Esophagus squamous epithelium (tissue), 5 donors: Measurements from ENCODE around the gene PAF1. TPM values are rescaled to one million over a fixed set of nuclear protein-coding genes. Genes with fewer than 3 reads are reported as not detected.
A peak's percentile ranks its signal among the peaks of the same experiment; 100 is the strongest.

ENCODE experiments used
- DNase-seq: peaks from one replicate; lab custom pipeline; 2025; lab: John Stamatoyannopoulos, UW
- H3K27ac ChIP-seq, 4 donors: fragments of 200-600 bp; sonication (generic); one replicate each; pipeline ENCODE4 v1.5.1; 2016 to 2019; ENCODE audit warnings: mild to moderate bottlenecking in 1 of 4
- H3K27me3 ChIP-seq, 4 donors: fragments of 200-600 bp; sonication (generic); 1 replicate in 3 of 4; 2 replicates in 1 of 4; pipeline versions ENCODE4 v1.5.1 to v1.6.0; 2017 to 2021; ENCODE audit warnings: antibody characterized with exemption in 1 of 4
- H3K36me3 ChIP-seq, 3 donors: fragments of 200-600 bp; sonication (generic); one replicate each; pipeline ENCODE4 v1.5.1; 2016 to 2019
- H3K4me1 ChIP-seq, 3 donors: fragments of 200-600 bp; sonication (generic); one replicate each; pipeline ENCODE4 v1.5.1; 2017 to 2019
- H3K4me3 ChIP-seq, 4 donors: fragments of 200-600 bp; sonication (generic); 1 replicate in 3 of 4; 2 replicates in 1 of 4; pipeline ENCODE4 v1.5.1; 2016 to 2019; ENCODE audit warnings: mild to moderate bottlenecking in 2 of 4, moderate library complexity in 1 of 4
- H3K9me3 ChIP-seq, 3 donors: fragments of 200-600 bp; sonication (generic); one replicate each; pipeline ENCODE4 v1.5.1; 2016 to 2019
- CTCF ChIP-seq, 6 experiments: fragments of 450-650 bp in 4 of 6; fragments of 200-600 bp in 2 of 6; sonication (generic) in 2 of 6; IDR thresholded peaks; one replicate each; pipeline ENCODE4 v1.5.1; 2016 to 2019; ENCODE audit warnings: antibody characterized with exemption in 6 of 6, mild to moderate bottlenecking in 4 of 6, moderate library complexity in 4 of 6
- POLR2A ChIP-seq, 4 donors: fragments of 450-650 bp; IDR thresholded peaks; one replicate each; pipeline ENCODE4 v1.6.1; 2017; ENCODE audit warnings: antibody characterized with exemption in 4 of 4, mild to moderate bottlenecking in 4 of 4, moderate library complexity in 3 of 4
- WGBS, 2 donors: methylation state at CpG; one replicate each; pipeline ENCODE4 v1.1.5; 2018; 5-methylcytosine and 5-hydroxymethylcytosine counted together
- intact Hi-C: fragments of 100-400 bp; cut with DNase I; formaldehyde crosslinking; loops from one replicate; pipeline ENCODE4 v1.15.0; 2022
- total RNA-seq, 4 donors: library from RNA; depleted of rRNA; stranded (reverse); fragments of >200 nt; gene quantifications; one replicate each; pipeline ENCODE4 v1.1.0, GENCODE V29; 2016
- donor health status: DM: yes; HTN: yes; CAD: no.

Gene PAF1
- total RNA-seq, 4 donors from 2014 or later, result 35.4 to 53.6 (median 38.1) TPM

- Histone ChIP-seq H3K27me3 (no peaks in the 10 kb centered on the region), H3K4me3 (no peak overlapping the region), H3K9me3 (no peaks in the 10 kb centered on the region), H3K4me1 (peaks cover 0 to 56% (median 6%) of the 10 kb centered on the region in 3 donors), H3K36me3 (peaks cover 7 to 99% (median 22%) of the 10 kb centered on the region in 3 donors), H3K27ac (peak overlapping the region in 2 of 4 donors; percentile 52 to 76)
- TF ChIP-seq CTCF (IDR thresholded peaks at IDR 0.05) (no peak), POLR2A (IDR thresholded peaks at IDR 0.05) (no peak)
- 100% methylated on average over 1 of the region's 1 CpG for WGBS, 2 donors
- intact Hi-C loops, result no loop called here
- no peak for DNase-seq
Observed at GRCh38 chr19:39365531-39365930, 25.4 kb downstream of the PAF1 start.

- WGBS, 2 donors, result 53 to 54% methylated on average over 2 to 3 of the region's 5 CpGs
- Histone ChIP-seq H3K4me3 (no peak overlapping the region), H3K4me1 (peaks cover 0 to 51% (median 6%) of the 10 kb centered on the region in 3 donors), H3K9me3 (no peaks in the 10 kb centered on the region), H3K27me3 (no peaks in the 10 kb centered on the region), H3K27ac (peak overlapping the region; percentile 40 to 88 (median 77)), H3K36me3 (peaks cover 7 to 99% (median 17%) of the 10 kb centered on the region in 3 donors)
- intact Hi-C loops, result no loop called here
- TF ChIP-seq POLR2A (IDR thresholded peaks at IDR 0.05), result no peak
- TF ChIP-seq CTCF (IDR thresholded peaks at IDR 0.05), result no peak
- no peak for DNase-seq
Observed at GRCh38 chr19:39363901-39364457, 26.9 kb downstream of the PAF1 start.

GRCh38 chr19:39362682-39363657 is 27.9 kb downstream of the PAF1 start:
- no peak for DNase-seq
- 63 to 69% methylated on average over 5 of the region's 6 CpGs for WGBS, 2 donors
- H3K9me3 ChIP-seq, result no peaks in the 10 kb centered on the region
- H3K27ac ChIP-seq, result peak overlapping the region; percentile 40 to 88 (median 77)
- TF ChIP-seq CTCF (IDR thresholded peaks at IDR 0.05) (no peak), POLR2A (IDR thresholded peaks at IDR 0.05) (no peak)
- intact Hi-C loops, result no loop called here
- H3K36me3 ChIP-seq, result peaks cover 7 to 99% (median 16%) of the 10 kb centered on the region in 3 donors
- no peak overlapping the region for H3K4me3 ChIP-seq
- H3K4me1 ChIP-seq, result peaks cover 0 to 51% (median 6%) of the 10 kb centered on the region in 3 donors
- no peaks in the 10 kb centered on the region for H3K27me3 ChIP-seq

- Histone ChIP-seq H3K4me1 (peaks cover 0 to 51% (median 6%) of the 10 kb centered on the region in 3 donors), H3K4me3 (no peak overlapping the region), H3K27me3 (no peaks in the 10 kb centered on the region), H3K36me3 (peaks cover 23 to 99% (median 39%) of the 10 kb centered on the region in 3 donors), H3K9me3 (no peaks in the 10 kb centered on the region), H3K27ac (peak overlapping the region in 3 of 4 donors; percentile 39 to 76 (median 56))
- intact Hi-C loops, result no loop called here
- TF ChIP-seq CTCF (IDR thresholded peaks at IDR 0.05) (no peak), POLR2A (IDR thresholded peaks at IDR 0.05) (no peak)
- 100% methylated on average over 1 of the region's 1 CpG for WGBS, 2 donors
- DNase-seq, result no peak
Observed at GRCh38 chr19:39360599-39360998, 30.3 kb downstream of the PAF1 start.

- Histone ChIP-seq H3K4me3 (no peak overlapping the region), H3K4me1 (peaks cover 0 to 35% (median 6%) of the 10 kb centered on the region in 3 donors), H3K9me3 (no peaks in the 10 kb centered on the region), H3K27me3 (no peaks in the 10 kb centered on the region), H3K27ac (no peak overlapping the region), H3K36me3 (peaks cover 18 to 99% (median 50%) of the 10 kb centered on the region in 3 donors)
- TF ChIP-seq CTCF (IDR thresholded peaks at IDR 0.05), result no peak
- TF ChIP-seq POLR2A (IDR thresholded peaks at IDR 0.05), result no peak
- WGBS, 2 donors, result 87 to 98% methylated on average over 3 of the region's 3 CpGs
- intact Hi-C loops, result no loop called here
- no peak for DNase-seq
Observed at GRCh38 chr19:39359026-39359425, 31.9 kb downstream of the PAF1 start.
